DND-41 (cell line): ENCODE measurements around the gene RNF150.

Experiments used
- CTCF ChIP-seq: IDR thresholded peaks from 2 replicates; pipeline ENCODE4 v1.5.1; 2012; ENCODE audit warnings: borderline replicate concordance, low read length, moderate library complexity, mild to moderate bottlenecking; ENCODE audit not compliant: poor library complexity, severe bottlenecking; ENCODE audit errors: extremely low read depth
- EZH2 ChIP-seq: IDR thresholded peaks from 3 replicates; pipeline ENCODE4 v1.6.1; 2012; ENCODE audit warnings: borderline replicate concordance, low read depth, mild to moderate bottlenecking, moderate library complexity, low read length, inconsistent platforms; ENCODE audit not compliant: severe bottlenecking

DNA sequence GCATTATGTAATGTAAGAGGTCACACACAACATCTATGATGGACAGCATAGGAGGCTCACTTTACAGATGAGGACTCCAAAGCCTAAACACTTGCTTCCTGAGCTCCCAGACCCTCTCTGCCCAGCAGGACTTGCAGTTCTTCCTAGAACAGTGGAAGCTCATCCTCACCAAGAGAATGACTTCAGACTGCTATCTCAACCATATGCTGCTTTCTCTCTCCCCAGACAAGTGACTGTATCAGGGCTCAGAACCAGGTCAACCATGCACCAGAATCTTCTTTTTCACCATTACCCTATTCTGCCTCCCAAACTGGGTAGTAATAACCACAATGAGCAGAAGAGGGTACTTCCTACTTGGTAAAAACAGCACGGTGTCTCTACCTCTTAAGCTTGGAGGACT is 12.2 kb downstream of the RNF150 start:
- TF ChIP-seq CTCF (no peak), EZH2 (no peak)
